Mononuclear cell (primary cell): ENCODE measurements around the gene TLE1. TPM values are rescaled to one million over a fixed set of nuclear protein-coding genes. Genes with fewer than 3 reads are reported as not detected.

Experiments used
- H3K27me3 ChIP-seq: 2 replicates; pipeline ENCODE4 v1.6.0; 2011; ENCODE audit warnings: low read length, control low read depth; ENCODE audit not compliant: insufficient read depth
- H3K4me1 ChIP-seq: 2 replicates; pipeline ENCODE4 v1.5.1; 2011; ENCODE audit warnings: mild to moderate bottlenecking, low read length, control low read depth; ENCODE audit not compliant: insufficient read depth
- H3K4me3 ChIP-seq: 2 replicates; pipeline ENCODE4 v1.5.1; 2011; ENCODE audit warnings: mild to moderate bottlenecking, low read length, moderate library complexity
- H3K9me3 ChIP-seq: 2 replicates; pipeline ENCODE4 v1.5.1; 2011; ENCODE audit warnings: low read depth, mild to moderate bottlenecking, control low read depth, low read length
- total RNA-seq: library from RNA; depleted of rRNA; stranded (reverse); fragments of >200 nt; gene quantifications from one replicate; pipeline ENCODE4 v1.2.3, GENCODE V29; 2012

Gene TLE1
- total RNA-seq, 1 donor, result 27.2 TPM

GRCh38 chr9:81678088-81678487, 11.3 kb downstream of the TLE1 start:
- H3K9me3 ChIP-seq, result no peaks in the 10 kb centered on the region
- H3K4me3 ChIP-seq, result no peak overlapping the region
- no peaks in the 10 kb centered on the region for H3K27me3 ChIP-seq
- H3K4me1 ChIP-seq, result peaks cover 11% of the 10 kb centered on the region

- no peaks in the 10 kb centered on the region for H3K9me3 ChIP-seq
Measured at GRCh38 chr9:81676395-81676794, 13.0 kb downstream of the TLE1 start.

GRCh38 chr9:81673310-81673709, 16.0 kb downstream of the TLE1 start:
- Histone ChIP-seq H3K4me1 (no peaks in the 10 kb centered on the region), H3K4me3 (no peak overlapping the region), H3K9me3 (no peaks in the 10 kb centered on the region), H3K27me3 (no peaks in the 10 kb centered on the region)

More at GRCh38 chr9:81676395-81676794, 13.0 kb downstream of the TLE1 start:
- Histone ChIP-seq H3K4me1 (no peaks in the 10 kb centered on the region), H3K27me3 (no peaks in the 10 kb centered on the region), H3K4me3 (no peak overlapping the region)

DNA sequence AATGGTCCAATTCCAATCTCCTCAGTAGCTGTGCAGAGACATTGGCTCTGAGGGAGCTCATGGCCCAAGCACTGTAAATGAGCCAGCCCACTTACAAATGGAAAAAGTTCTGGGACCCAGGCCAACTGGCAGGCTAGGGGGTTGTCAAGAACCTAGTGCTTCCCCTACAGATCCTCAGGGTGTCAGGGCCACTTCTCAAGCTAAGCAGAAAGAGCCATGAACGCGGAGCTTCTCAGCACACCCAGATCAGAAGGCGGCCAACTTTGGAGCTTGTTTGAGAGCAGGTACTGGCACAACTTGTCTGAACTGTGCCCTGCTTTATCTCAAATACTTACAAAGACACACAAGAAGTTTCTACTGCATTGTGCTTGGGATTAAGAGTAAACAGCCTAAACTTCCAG, 17.5 kb downstream of the TLE1 start:
- H3K4me1 ChIP-seq, result no peaks in the 10 kb centered on the region
- no peaks in the 10 kb centered on the region for H3K9me3 ChIP-seq
- no peaks in the 10 kb centered on the region for H3K27me3 ChIP-seq
- H3K4me3 ChIP-seq, result no peak overlapping the region

DNA sequence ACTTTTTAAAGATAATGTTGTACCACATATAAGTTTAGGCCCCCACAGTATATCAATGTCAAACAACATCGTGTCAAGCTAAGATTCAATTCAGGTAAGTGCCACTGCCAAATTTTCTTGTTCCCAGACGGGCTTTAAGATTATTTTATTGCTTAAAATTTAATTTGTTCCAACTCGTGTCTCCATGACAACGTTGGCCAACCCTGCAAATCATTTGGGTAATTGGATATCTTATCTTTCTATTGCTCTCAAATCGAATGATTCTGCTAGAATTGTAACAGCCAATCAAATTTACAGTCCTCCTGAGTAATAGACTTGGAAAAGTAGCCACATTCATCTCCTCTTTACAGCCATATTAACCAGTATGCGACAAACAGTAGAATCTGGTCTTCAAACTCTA, 19.5 kb downstream of the TLE1 start:
- no peaks in the 10 kb centered on the region for H3K9me3 ChIP-seq
- no peaks in the 10 kb centered on the region for H3K27me3 ChIP-seq
- peaks cover 8% of the 10 kb centered on the region for H3K4me1 ChIP-seq
- H3K4me3 ChIP-seq, result no peak overlapping the region

- no peaks in the 10 kb centered on the region for H3K9me3 ChIP-seq
- no peaks in the 10 kb centered on the region for H3K27me3 ChIP-seq
- H3K4me1 ChIP-seq, result peaks cover 13% of the 10 kb centered on the region
Measured at GRCh38 chr9:81669041-81669651, 20.2 kb downstream of the TLE1 start.

GRCh38 chr9:81666123-81666522, 23.2 kb downstream of the TLE1 start:
- Histone ChIP-seq H3K4me3 (no peak overlapping the region), H3K4me1 (peaks cover 21% of the 10 kb centered on the region), H3K9me3 (no peaks in the 10 kb centered on the region), H3K27me3 (no peaks in the 10 kb centered on the region)

More at GRCh38 chr9:81669041-81669651, 20.2 kb downstream of the TLE1 start:
- H3K4me3 ChIP-seq, result no peak overlapping the region

DNA sequence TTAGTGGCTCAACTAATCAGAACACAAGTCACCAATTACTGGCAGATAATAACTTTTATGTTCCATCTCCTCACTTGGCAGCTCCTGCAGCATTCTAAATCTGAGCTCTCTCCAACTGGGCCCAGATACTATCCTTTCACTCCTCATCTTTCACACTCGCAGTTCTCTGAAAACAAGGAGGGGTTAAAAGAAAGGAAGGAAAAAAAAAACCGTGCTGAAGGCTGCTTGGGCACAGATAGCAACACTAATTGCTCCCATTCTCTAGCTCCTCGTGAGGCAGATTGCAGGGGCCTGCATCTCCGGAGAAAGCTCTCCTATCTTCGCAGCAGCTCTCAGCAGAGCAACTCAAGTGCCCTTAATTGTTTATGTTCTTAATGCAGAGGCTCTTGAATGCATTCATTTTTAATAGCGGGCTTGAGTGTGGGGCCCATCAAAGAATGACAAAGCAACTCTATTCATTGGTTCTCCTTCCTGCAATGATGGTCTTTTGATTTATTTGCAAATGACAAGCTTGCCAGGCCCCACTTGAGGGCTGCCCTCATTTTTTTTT, 23.9 kb downstream of the TLE1 start:
- no peaks in the 10 kb centered on the region for H3K27me3 ChIP-seq
- peaks cover 21% of the 10 kb centered on the region for H3K4me1 ChIP-seq
- no peak overlapping the region for H3K4me3 ChIP-seq
- no peaks in the 10 kb centered on the region for H3K9me3 ChIP-seq

DNA sequence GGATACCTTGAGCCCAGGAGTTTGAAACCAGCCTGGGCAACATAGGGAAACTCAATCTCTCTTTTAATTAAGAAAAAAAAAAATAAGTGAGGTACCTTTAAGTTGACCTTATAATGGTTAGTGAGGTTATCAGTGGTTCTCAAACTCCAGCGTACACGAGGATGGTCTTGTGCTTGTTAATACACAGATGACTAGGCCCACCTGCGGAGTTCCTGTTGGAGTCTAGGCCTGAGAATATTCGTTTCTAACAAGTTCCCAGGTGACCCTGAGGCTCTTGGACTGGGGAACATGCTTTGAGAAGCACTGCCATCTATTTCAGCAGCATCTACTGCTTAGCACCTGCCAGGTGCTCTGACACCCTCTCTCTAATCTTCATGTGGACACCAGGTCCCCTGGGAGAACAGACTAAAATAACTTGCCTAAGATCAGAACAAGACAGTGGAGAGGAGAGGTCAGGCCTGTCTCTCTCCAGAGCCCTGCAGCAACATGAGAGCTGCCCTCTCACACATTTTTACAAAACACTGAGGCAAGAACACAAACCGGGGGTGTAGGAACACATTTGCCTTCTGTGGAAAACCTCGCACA, 24.6 kb downstream of the TLE1 start:
- Histone ChIP-seq H3K4me1 (peaks cover 21% of the 10 kb centered on the region), H3K27me3 (no peaks in the 10 kb centered on the region), H3K4me3 (no peak overlapping the region), H3K9me3 (no peaks in the 10 kb centered on the region)

DNA sequence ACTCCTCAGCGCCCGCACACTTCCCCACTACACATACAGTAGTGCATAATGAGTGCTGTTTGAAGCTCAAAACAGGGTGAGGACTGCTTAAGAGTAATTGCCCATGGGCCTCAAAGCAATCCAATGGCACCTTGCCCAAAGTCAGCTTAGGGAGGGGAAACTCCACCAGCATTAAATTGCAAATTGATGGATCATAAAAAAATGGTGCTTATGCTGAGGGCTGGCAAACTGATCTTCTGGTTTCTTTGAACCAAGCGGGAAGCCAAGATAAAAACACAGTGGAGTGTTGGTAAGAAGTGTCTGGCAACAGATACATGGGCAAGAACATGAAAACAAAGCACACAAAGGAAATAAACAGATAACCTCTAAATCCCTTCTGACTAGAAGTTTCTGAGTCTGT, 28.0 kb downstream of the TLE1 start:
- Histone ChIP-seq H3K4me3 (no peak overlapping the region), H3K4me1 (peaks cover 25% of the 10 kb centered on the region), H3K9me3 (no peaks in the 10 kb centered on the region), H3K27me3 (no peaks in the 10 kb centered on the region)

DNA sequence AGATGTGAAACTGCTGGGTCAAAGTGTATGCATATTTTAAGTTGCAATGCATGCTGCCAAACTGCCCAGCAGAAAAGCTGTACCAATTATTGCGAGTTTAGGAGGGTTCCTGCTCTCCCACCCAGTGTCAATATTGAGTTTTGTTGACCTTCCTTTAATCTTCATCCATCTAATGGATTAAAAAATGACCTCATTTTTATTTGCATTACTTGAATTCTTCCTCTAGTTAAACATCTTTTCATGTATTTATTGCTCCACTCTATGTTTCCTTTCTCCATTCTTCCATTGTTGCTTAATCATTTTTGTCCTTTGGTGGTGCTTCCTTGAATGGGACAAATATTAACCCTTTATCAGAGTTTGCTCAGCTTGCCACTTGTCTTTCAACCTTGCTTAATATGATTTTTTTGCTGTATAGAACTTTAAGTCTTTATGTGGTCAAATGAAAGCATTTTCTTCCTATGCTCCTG, 32.4 kb downstream of the TLE1 start:
- Histone ChIP-seq H3K4me3 (no peak overlapping the region), H3K9me3 (no peaks in the 10 kb centered on the region), H3K27me3 (no peaks in the 10 kb centered on the region), H3K4me1 (peaks cover 31% of the 10 kb centered on the region)

DNA sequence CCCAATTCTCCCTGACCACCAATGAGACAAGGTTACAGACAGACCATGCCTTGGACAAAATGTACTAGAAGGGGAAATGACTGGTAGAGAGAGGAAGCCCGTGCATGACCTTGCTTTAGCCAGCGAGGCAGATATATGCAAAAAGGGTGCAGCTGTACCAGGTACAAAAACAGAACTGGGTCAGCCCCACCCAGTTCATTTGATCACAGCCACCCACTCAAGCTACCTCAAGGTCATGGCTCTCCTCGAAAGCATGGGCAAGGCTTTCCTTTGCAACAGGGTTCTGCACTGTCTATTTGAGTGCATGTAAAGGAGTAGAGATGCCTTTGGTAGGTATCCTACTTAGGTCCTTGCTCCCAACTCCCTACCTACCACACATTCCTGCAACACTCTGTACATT, 33.3 kb downstream of the TLE1 start:
- H3K9me3 ChIP-seq, result no peaks in the 10 kb centered on the region
- no peak overlapping the region for H3K4me3 ChIP-seq
- H3K4me1 ChIP-seq, result peaks cover 31% of the 10 kb centered on the region

GRCh38 chr9:81653240-81653639, 36.1 kb downstream of the TLE1 start:
- H3K4me1 ChIP-seq, result peaks cover 31% of the 10 kb centered on the region
- no peaks in the 10 kb centered on the region for H3K9me3 ChIP-seq
- H3K27me3 ChIP-seq, result no peaks in the 10 kb centered on the region
- no peak overlapping the region for H3K4me3 ChIP-seq

More for the DNA sequence above, 33.3 kb downstream of the TLE1 start:
- no peaks in the 10 kb centered on the region for H3K27me3 ChIP-seq

- no peaks in the 10 kb centered on the region for H3K9me3 ChIP-seq
- no peaks in the 10 kb centered on the region for H3K27me3 ChIP-seq
- H3K4me3 ChIP-seq, result no peak overlapping the region
- peaks cover 31% of the 10 kb centered on the region for H3K4me1 ChIP-seq
Measured at GRCh38 chr9:81652058-81652687, 37.2 kb downstream of the TLE1 start.
